ENCODE data around the gene PTX4.

DNA sequence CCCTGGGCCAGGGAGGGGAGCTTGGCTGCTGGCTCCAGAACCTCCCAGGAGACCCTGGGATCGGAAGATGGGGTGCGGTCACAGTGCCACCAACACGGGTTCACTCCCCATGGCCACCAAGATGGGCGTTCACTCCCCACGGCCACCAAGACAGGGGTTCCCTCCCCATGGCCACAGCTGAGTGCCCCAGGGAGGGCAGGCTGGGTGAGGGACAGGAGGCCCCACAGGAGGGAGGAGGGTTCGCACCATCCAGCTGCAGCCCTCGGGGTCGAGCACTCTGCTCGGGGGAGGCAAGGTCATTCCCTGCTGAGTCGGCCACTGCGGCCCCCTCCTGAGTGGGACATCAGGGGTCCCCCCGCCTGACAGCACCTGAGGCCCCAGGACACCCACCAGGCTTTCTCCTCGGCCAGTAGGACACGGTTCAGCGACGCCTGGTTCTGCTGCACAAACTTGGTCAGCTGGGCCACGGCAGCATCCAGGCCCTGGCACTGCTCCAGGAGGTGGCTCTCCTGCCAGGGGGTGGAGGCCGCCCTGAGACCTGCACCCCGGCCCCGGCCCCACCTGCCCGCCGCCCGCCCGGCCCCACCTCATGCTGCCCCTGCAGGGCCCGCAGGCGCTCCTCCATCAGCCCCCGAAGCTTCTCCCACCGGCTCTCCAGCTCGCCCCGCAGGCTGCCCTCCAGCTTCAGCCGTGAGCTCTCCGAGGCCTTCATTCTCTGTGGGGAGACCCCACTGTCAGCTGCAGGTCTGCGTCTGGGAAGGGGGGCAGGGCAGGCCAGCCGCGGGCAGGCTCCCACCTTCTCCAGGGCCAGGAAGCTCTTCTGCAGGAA lies 50.3 kb downstream of the PTX4 start:
- TF ChIP-seq MAX (IDR thresholded peaks at IDR 0.05; ENCODE audit: insufficient read depth, insufficient read length): no peak
- no peak for TF ChIP-seq CTCF (IDR thresholded peaks at IDR 0.05; ENCODE audit: extremely low read depth in 1 of 2, insufficient read depth in 1 of 2, low read depth in 1 of 2, low read length in 2 of 2)
- TF ChIP-seq GATA2 (IDR thresholded peaks at IDR 0.05; ENCODE audit: insufficient read depth, insufficient read length, low read depth, low read length): no peak
- no peak for TF ChIP-seq EZH2 (IDR thresholded peaks at IDR 0.05; ENCODE audit: borderline replicate concordance, low read depth, low read length, severe bottlenecking)
- TF ChIP-seq JUN (IDR thresholded peaks at IDR 0.05; ENCODE audit: borderline replicate concordance, insufficient read depth, insufficient read length, low read depth): no peak
- TF ChIP-seq POLR2AphosphoS5 (IDR thresholded peaks at IDR 0.05; ENCODE audit: insufficient read depth, low read depth, low read length): no peak
- no peak for TF ChIP-seq POLR2A (IDR thresholded peaks at IDR 0.05; ENCODE audit: low read depth, low read length)
- TF ChIP-seq MYC (IDR thresholded peaks at IDR 0.05; ENCODE audit: low read depth, low read length): no peak

Measured in endothelial cell of umbilical vein (primary cell).